Endothelial cell of umbilical vein (primary cell): ENCODE results near the gene TTC23L. TPM values are rescaled to one million over a fixed set of nuclear protein-coding genes. Genes with fewer than 3 reads are reported as not detected.

Experiments used
- BruUV-seq: library from RNA; stranded (reverse); fragments of 400-500 nt; replicated peaks from 2 replicates; lab custom pipeline; 2021; lab: Mats Ljungman, UMichigan
- CTCF ChIA-PET: fragments of 300-600, 350-600 bp; sonication (Branson Sonifier 250); formaldehyde crosslinking; loops from one replicate; lab custom pipeline; 2021; ENCODE audit warnings: antibody characterized with exemption, inconsistent platforms; lab: Charles Lee
- POLR2A ChIA-PET: fragments of 300-600, 350-600 bp; sonication (Branson Sonifier 250); formaldehyde crosslinking; loops from one replicate; lab custom pipeline; 2021; ENCODE audit warnings: antibody characterized with exemption, inconsistent platforms; lab: Charles Lee
- DNase-seq: peaks from one replicate; pipeline ENCODE4 v3.0.0-alpha.2; 2011; ENCODE audit warnings: low read depth, low spot score
- FAIRE-seq: peaks from 2 replicates; lab custom pipeline; 2011; peaks lifted over from hg19 to GRCh38; lab: Jason Lieb, UNC
- H2AFZ ChIP-seq: 2 replicates; pipeline ENCODE4 v1.6.0; 2012; ENCODE audit warnings: low read depth, low read length, control low read depth, inconsistent platforms
- H3K27ac ChIP-seq: 2 replicates; pipeline ENCODE4 v1.5.1; 2011; ENCODE audit warnings: low read depth, mild to moderate bottlenecking, control low read depth, low read length, moderate library complexity; ENCODE audit not compliant: insufficient read depth
- H3K27me3 ChIP-seq, 2 experiments: 2 replicates each; pipeline versions ENCODE4 v1.6.0 to v1.6.1; 2011; ENCODE audit warnings: low read length in 2 of 2, mixed read lengths in 1 of 2; ENCODE audit not compliant: control insufficient read depth in 2 of 2, insufficient read depth in 2 of 2
- H3K36me3 ChIP-seq, 2 experiments: 2 replicates in 1 of 2; 3 replicates in 1 of 2; pipeline ENCODE4 v1.5.1; 2011; ENCODE audit warnings: low read length in 2 of 2, mild to moderate bottlenecking in 1 of 2, moderate library complexity in 1 of 2; ENCODE audit not compliant: control insufficient read depth in 2 of 2, insufficient read depth in 2 of 2; ENCODE audit errors: extremely low read depth in 1 of 2
- H3K4me1 ChIP-seq: 3 replicates; pipeline ENCODE4 v1.5.1; 2011; ENCODE audit warnings: mild to moderate bottlenecking, low read length; ENCODE audit not compliant: control insufficient read depth, insufficient read depth; ENCODE audit errors: extremely low read depth
- H3K4me2 ChIP-seq: 2 replicates; pipeline ENCODE4 v1.6.1; 2011; ENCODE audit warnings: low read length, control low read depth, mixed read lengths; ENCODE audit not compliant: insufficient read depth
- H3K4me3 ChIP-seq, 3 experiments: fragments of 200-600 bp in 1 of 3; sonication (generic), shearing (Covaris generic) in 1 of 3; replicated peaks in 1 of 3; 2 replicates each; pipeline ENCODE4 v1.5.1; 2011 to 2016; ENCODE audit warnings: control low read depth in 3 of 3, low read length in 3 of 3, mild to moderate bottlenecking in 2 of 3, inconsistent platforms in 1 of 3, low read depth in 1 of 3, moderate library complexity in 1 of 3; ENCODE audit not compliant: insufficient read depth in 1 of 3
- H3K79me2 ChIP-seq: 2 replicates; pipeline ENCODE4 v1.6.0; 2012; ENCODE audit warnings: low read length, inconsistent platforms; ENCODE audit not compliant: control insufficient read depth, insufficient read depth
- H3K9ac ChIP-seq: replicated peaks from 2 replicates; pipeline ENCODE3; 2011; ENCODE audit warnings: low read length, control low read depth; ENCODE audit not compliant: insufficient read depth; ENCODE audit errors: extremely low read depth
- H3K9me1 ChIP-seq: replicated peaks from 3 replicates; pipeline ENCODE4 v1.6.0; 2011; ENCODE audit warnings: mild to moderate bottlenecking, low read length; ENCODE audit not compliant: control insufficient read depth, insufficient read depth; ENCODE audit errors: extremely low read depth
- H3K9me3 ChIP-seq: replicated peaks from 2 replicates; pipeline ENCODE4 v1.5.1; 2012; ENCODE audit warnings: low read length, inconsistent platforms; ENCODE audit not compliant: control insufficient read depth, insufficient read depth
- H4K20me1 ChIP-seq: replicated peaks from 2 replicates; pipeline ENCODE3; 2011; ENCODE audit warnings: mild to moderate bottlenecking, low read length; ENCODE audit not compliant: control insufficient read depth, insufficient read depth; ENCODE audit errors: extremely low read depth
- EZH2 ChIP-seq: IDR thresholded peaks from 2 replicates; pipeline ENCODE4 v1.6.1; 2012; ENCODE audit warnings: borderline replicate concordance, low read depth, mild to moderate bottlenecking, moderate library complexity, low read length, inconsistent platforms; ENCODE audit not compliant: severe bottlenecking
- FOS ChIP-seq: IDR thresholded peaks from 2 replicates; pipeline ENCODE4 v1.6.1; 2011; ENCODE audit warnings: mild to moderate bottlenecking, low read length, moderate library complexity, borderline replicate concordance; ENCODE audit not compliant: insufficient read depth
- GATA2 ChIP-seq: IDR thresholded peaks from 2 replicates; pipeline ENCODE4 v1.7.0; 2011; ENCODE audit warnings: low read depth, mild to moderate bottlenecking, moderate library complexity, mixed read lengths, low read length; ENCODE audit not compliant: insufficient read length, insufficient read depth
- JUN ChIP-seq: IDR thresholded peaks from 2 replicates; pipeline ENCODE4 v1.6.1; 2011; ENCODE audit warnings: borderline replicate concordance, low read depth; ENCODE audit not compliant: insufficient read length, insufficient read depth
- MYC ChIP-seq: IDR thresholded peaks from one replicate; pipeline ENCODE4 v1.6.1; 2011; ENCODE audit warnings: mild to moderate bottlenecking, low read depth, low read length
- dilution Hi-C: fragments of 300-500 bp; cut with MboI; formaldehyde crosslinking; loops from one replicate; pipeline ENCODE4 v1.15.0; 2019; ENCODE audit warnings: low sequenced_read_pairs; ENCODE audit not compliant: extremely low pct_ligation_motif_present
- intact Hi-C: fragments of 100-400 bp; cut with micrococcal nuclease; formaldehyde crosslinking; loops from one replicate; pipeline ENCODE4 v1.10.0; 2022
- polyA plus RNA-seq, 4 experiments: library from polyadenylated mRNA; depleted of rRNA in 3 of 4; stranded (reverse) in 3 of 4; unstranded in 1 of 4; fragments of >200 nt; gene quantifications; 2 replicates each; pipeline versions ENCODE4 v1.2.1 to v1.2.3, GENCODE V29; 2011 to 2012; ENCODE audit warnings: missing spikeins in 1 of 4
- total RNA-seq: library from RNA; stranded (reverse); gene quantifications from 2 replicates; pipeline ENCODE4 v1.2.3, GENCODE V29; 2021
- TF ChIP-seq, protein P1 (sequence below): IDR thresholded peaks from 2 replicates; pipeline ENCODE4 v1.6.1; 2011; ENCODE audit not compliant: insufficient read depth, insufficient read length

The TTC23L gene
- total and polyA plus RNA-seq, 2 donors (not counting 3 experiments of a cell fraction or from before 2014, with no cell fraction given): not detected

DNA sequence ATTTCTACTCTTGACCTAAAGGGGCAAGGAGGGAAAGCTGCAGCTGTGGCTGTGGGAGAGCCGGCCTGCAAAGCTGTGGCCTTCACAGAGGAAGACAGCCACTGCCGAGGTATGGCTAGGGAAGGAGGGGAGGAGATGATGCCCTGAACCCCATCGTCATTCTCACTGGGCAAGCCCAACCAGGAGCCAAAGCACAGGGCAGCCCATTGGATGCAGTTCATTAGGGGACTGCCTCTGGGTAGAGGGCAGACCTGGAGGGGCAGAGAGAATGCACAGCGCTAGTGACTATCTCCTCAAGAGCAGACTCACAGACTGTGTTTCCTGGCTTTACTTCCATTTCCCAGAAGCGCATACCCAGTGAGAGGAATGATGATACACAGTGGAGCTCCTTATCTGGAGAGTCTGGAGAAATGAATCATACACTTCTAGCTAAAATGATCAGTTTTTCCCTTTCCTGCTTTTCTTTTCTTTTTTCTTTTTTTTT, 47.2 kb upstream of the TTC23L start:
- Histone ChIP-seq H3K4me2 (peak overlapping the region; percentile 6), H3K79me2 (peaks cover 63% of the 10 kb centered on the region), H3K9me1 (no peaks in the 10 kb centered on the region), H3K9me3 (no peaks in the 10 kb centered on the region), H3K9ac (no peak overlapping the region), H3K4me3 (no peak overlapping the region), H3K27me3 (no peaks in the 10 kb centered on the region), H3K27ac (peak overlapping the region; percentile 64), H4K20me1 (no peaks in the 10 kb centered on the region), H2AFZ (no peak overlapping the region), H3K36me3 (peaks cover 5 to 10% of the 10 kb centered on the region in 2 experiments), H3K4me1 (peaks cover 46% of the 10 kb centered on the region)
- ChIA-PET POLR2A (interaction anchor here (0.6 to 1.0 kb wide), 3 partner anchors 12 to 74 kb away, joined by 3 to 4 read pairs (median 3); no protein-coding TSS in a partner anchor), CTCF (interaction anchor here (0.7 to 1.4 kb wide), 4 partner anchors 13 to 306 kb away, joined by 3 to 4 read pairs (median 4); no protein-coding TSS in a partner anchor)
- dilution Hi-C loops (no loop called here), intact Hi-C loops (no loop called here)
- FAIRE-seq: no peak
- BruUV-seq: no TSS peak
- TF ChIP-seq GATA2 (peak; percentile 40), FOS (peak; percentile 63), EZH2 (no peak), JUN (peak; percentile 46)
- peak; percentile 71 for DNase-seq

DNA sequence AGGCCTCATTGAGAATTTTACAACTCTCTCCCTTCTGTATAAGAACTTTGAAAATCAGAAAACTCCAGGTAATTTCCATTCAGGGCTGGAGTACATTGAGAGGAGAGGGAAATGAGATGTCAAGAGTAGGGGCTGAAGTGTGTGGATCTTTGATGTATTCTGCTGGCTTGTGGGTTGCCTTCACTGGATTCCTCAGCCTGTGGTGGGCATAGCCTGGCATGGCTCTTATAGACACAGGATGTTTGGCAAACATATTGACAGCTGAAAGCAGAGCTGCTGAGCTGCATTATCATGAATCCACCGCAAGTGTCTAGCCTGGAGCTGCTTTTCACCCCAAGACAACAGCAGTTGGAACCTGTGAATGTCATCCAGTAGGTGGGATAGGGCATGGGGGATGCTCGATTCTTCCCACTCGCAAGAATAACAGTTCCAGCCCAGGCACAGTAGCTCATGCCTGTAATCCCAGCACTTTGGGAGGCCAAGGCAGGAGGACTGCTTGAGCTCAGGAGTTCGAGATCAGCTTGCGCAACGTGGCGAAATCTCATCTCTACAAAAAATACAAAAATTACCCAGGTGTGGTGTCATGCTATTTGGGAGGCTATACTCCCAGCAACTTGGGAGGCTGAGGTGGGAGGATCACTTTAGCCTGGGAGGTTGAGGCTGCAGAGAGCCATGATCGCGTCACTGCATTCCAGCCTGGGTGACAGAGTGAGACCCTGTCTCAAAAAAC, 36.0 kb upstream of the TTC23L start:
- Histone ChIP-seq H3K36me3 (peaks cover 34 to 39% of the 10 kb centered on the region in 2 experiments), H3K9me3 (no peaks in the 10 kb centered on the region), H3K4me2 (no peak overlapping the region), H3K79me2 (peaks cover 16% of the 10 kb centered on the region), H3K9ac (no peak overlapping the region), H4K20me1 (no peaks in the 10 kb centered on the region), H3K27ac (no peak overlapping the region), H3K4me1 (no peaks in the 10 kb centered on the region), H3K4me3 (no peak overlapping the region), H3K9me1 (no peaks in the 10 kb centered on the region), H2AFZ (no peak overlapping the region), H3K27me3 (no peaks in the 10 kb centered on the region)
- POLR2A ChIA-PET: no interaction called here
- no peak for FAIRE-seq
- BruUV-seq: no TSS peak
- CTCF ChIA-PET: interaction anchor here (1.7 to 1.8 kb wide), 2 partner anchors 10 to 317 kb away, joined by 4 to 5 read pairs; no protein-coding TSS in a partner anchor
- no peak for DNase-seq
- dilution Hi-C loops: no loop called here
- intact Hi-C loops: no loop called here
- TF ChIP-seq MYC (no peak), GATA2 (no peak)
- TF ChIP-seq, protein P1, sequence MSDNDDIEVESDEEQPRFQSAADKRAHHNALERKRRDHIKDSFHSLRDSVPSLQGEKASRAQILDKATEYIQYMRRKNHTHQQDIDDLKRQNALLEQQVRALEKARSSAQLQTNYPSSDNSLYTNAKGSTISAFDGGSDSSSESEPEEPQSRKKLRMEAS: no peak
